ENCODE measurements around the gene COL28A1.

COL28A1 gene

DNA sequence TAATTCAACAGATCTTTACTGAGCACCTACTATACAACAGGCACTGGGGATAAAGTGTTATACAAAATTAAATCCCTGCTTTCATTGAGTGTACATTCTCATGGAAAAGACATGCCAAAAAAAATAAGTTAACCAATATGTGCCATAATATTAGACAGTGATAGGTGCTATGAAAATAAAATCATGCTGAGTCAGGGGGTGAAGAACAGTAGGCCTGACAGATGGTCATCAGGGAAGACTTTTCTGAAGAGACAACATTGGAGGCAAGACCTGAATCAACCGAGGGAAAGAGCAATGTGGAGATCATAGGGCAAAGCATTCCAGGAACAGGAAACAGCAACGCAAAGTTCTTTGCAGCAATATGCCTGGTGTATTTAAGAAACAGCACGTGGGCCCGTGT lies 217.8 kb downstream of the COL28A1 start:
- DNase-seq (no peak), ATAC-seq (ENCODE audit: insufficient read depth, low read depth) (no peak)
- no peaks in the 10 kb centered on the region for H4K20me1 ChIP-seq (ENCODE audit: insufficient read depth, low read length)
- no peak overlapping the region for H3K9ac ChIP-seq (ENCODE audit: low read depth, low read length)
- no peak overlapping the region for H3K27ac ChIP-seq (ENCODE audit: low read length)
- H3K4me3 ChIP-seq (ENCODE audit: low read depth in 1 of 2, low read length in 2 of 2), result no peak overlapping the region
- no peaks in the 10 kb centered on the region for H3K79me2 ChIP-seq (ENCODE audit: insufficient read depth, low read length)
- no peaks in the 10 kb centered on the region for H3K4me1 ChIP-seq (ENCODE audit: insufficient read depth, low read length)
- no peaks in the 10 kb centered on the region for H3K9me3 ChIP-seq (ENCODE audit: insufficient read depth, low read length, severe bottlenecking)
- no peaks in the 10 kb centered on the region for H3K36me3 ChIP-seq (ENCODE audit: insufficient read depth, low read length)
- TF ChIP-seq EZH2 (IDR thresholded peaks at IDR 0.05; ENCODE audit: borderline replicate concordance, low read depth, low read length, severe bottlenecking), result no peak
- TF ChIP-seq, protein P1, sequence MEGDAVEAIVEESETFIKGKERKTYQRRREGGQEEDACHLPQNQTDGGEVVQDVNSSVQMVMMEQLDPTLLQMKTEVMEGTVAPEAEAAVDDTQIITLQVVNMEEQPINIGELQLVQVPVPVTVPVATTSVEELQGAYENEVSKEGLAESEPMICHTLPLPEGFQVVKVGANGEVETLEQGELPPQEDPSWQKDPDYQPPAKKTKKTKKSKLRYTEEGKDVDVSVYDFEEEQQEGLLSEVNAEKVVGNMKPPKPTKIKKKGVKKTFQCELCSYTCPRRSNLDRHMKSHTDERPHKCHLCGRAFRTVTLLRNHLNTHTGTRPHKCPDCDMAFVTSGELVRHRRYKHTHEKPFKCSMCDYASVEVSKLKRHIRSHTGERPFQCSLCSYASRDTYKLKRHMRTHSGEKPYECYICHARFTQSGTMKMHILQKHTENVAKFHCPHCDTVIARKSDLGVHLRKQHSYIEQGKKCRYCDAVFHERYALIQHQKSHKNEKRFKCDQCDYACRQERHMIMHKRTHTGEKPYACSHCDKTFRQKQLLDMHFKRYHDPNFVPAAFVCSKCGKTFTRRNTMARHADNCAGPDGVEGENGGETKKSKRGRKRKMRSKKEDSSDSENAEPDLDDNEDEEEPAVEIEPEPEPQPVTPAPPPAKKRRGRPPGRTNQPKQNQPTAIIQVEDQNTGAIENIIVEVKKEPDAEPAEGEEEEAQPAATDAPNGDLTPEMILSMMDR (IDR thresholded peaks at IDR 0.05; ENCODE audit: borderline replicate concordance, extremely low read depth, low read length, poor library complexity, severe bottlenecking), result no peak
- H2AFZ ChIP-seq (ENCODE audit: low read depth, low read length), result no peak overlapping the region
- H3K27me3 ChIP-seq (ENCODE audit: insufficient read depth, low read length, poor library complexity), result peaks cover 8% of the 10 kb centered on the region
- no peak overlapping the region for H3K4me2 ChIP-seq (ENCODE audit: insufficient read depth, low read length)

DNA sequence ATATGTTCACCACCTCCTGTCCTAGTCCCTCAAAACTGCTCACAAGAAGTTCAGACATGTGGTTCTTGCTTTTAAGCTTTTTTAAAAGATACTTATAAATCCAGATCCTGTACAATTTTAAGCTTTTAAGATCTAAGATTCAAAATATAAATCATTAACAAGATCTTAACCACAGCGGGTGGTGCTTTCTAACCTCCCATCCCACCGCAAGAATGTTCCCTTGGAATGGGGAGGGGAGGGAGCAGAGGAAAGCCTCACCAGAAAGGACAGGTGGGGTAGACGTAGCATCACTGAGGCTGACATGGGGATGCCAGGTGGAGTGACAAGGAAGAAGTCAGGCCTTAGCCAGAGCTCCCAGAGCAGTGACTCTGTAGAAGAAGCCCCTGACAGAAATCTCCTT lies 219.8 kb downstream of the COL28A1 start:
- H3K36me3 ChIP-seq (ENCODE audit: insufficient read depth, low read length), result no peaks in the 10 kb centered on the region
- no peak overlapping the region for H2AFZ ChIP-seq (ENCODE audit: low read depth, low read length)
- H3K9ac ChIP-seq (ENCODE audit: low read depth, low read length), result no peak overlapping the region
- H3K27me3 ChIP-seq (ENCODE audit: insufficient read depth, low read length, poor library complexity), result peaks cover 12% of the 10 kb centered on the region
- H3K27ac ChIP-seq (ENCODE audit: low read length), result no peak overlapping the region
- no peak for TF ChIP-seq EZH2 (IDR thresholded peaks at IDR 0.05; ENCODE audit: borderline replicate concordance, low read depth, low read length, severe bottlenecking)
- TF ChIP-seq, protein P1 (IDR thresholded peaks at IDR 0.05; ENCODE audit: borderline replicate concordance, extremely low read depth, low read length, poor library complexity, severe bottlenecking), result no peak
- no peaks in the 10 kb centered on the region for H4K20me1 ChIP-seq (ENCODE audit: insufficient read depth, low read length)
- H3K4me2 ChIP-seq (ENCODE audit: insufficient read depth, low read length), result no peak overlapping the region
- H3K4me1 ChIP-seq (ENCODE audit: insufficient read depth, low read length), result no peaks in the 10 kb centered on the region
- ATAC-seq (ENCODE audit: insufficient read depth, low read depth) (no peak), DNase-seq (no peak)
- no peaks in the 10 kb centered on the region for H3K9me3 ChIP-seq (ENCODE audit: insufficient read depth, low read length, severe bottlenecking)
- no peak overlapping the region for H3K4me3 ChIP-seq (ENCODE audit: low read depth in 1 of 2, low read length in 2 of 2)
- no peaks in the 10 kb centered on the region for H3K79me2 ChIP-seq (ENCODE audit: insufficient read depth, low read length)

DNA sequence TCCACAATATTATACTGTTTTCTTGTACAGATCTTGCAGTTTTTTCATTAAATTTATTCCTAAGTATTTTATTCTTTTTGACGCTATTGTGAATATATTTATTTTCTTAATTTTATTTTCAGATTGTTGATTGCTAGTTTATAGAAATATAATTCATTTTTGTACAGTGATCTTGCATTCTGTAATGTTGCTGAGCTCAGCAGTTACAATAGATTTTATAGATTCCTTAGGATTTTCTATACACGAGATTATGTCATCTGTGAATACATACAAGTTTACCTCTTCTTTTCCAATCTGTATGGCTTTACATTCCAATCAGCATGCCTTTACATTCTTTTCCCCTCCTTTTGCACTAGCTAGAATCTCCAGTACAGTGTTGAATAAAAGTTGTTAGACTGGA lies 223.3 kb downstream of the COL28A1 start:
- H3K9me3 ChIP-seq (ENCODE audit: insufficient read depth, low read length, severe bottlenecking), result no peaks in the 10 kb centered on the region
- H2AFZ ChIP-seq (ENCODE audit: low read depth, low read length), result no peak overlapping the region
- DNase-seq (no peak), ATAC-seq (ENCODE audit: insufficient read depth, low read depth) (no peak)
- H3K4me2 ChIP-seq (ENCODE audit: insufficient read depth, low read length), result no peak overlapping the region
- H3K4me1 ChIP-seq (ENCODE audit: insufficient read depth, low read length), result no peaks in the 10 kb centered on the region
- H3K36me3 ChIP-seq (ENCODE audit: insufficient read depth, low read length), result no peaks in the 10 kb centered on the region
- H3K9ac ChIP-seq (ENCODE audit: low read depth, low read length), result no peak overlapping the region
- no peaks in the 10 kb centered on the region for H4K20me1 ChIP-seq (ENCODE audit: insufficient read depth, low read length)
- H3K4me3 ChIP-seq (ENCODE audit: low read depth in 1 of 2, low read length in 2 of 2), result no peak overlapping the region
- peaks cover 15% of the 10 kb centered on the region for H3K27me3 ChIP-seq (ENCODE audit: insufficient read depth, low read length, poor library complexity)
- H3K79me2 ChIP-seq (ENCODE audit: insufficient read depth, low read length), result no peaks in the 10 kb centered on the region
- no peak overlapping the region for H3K27ac ChIP-seq (ENCODE audit: low read length)
- TF ChIP-seq, protein P1 (IDR thresholded peaks at IDR 0.05; ENCODE audit: borderline replicate concordance, extremely low read depth, low read length, poor library complexity, severe bottlenecking), result no peak
- no peak for TF ChIP-seq EZH2 (IDR thresholded peaks at IDR 0.05; ENCODE audit: borderline replicate concordance, low read depth, low read length, severe bottlenecking)

DNA sequence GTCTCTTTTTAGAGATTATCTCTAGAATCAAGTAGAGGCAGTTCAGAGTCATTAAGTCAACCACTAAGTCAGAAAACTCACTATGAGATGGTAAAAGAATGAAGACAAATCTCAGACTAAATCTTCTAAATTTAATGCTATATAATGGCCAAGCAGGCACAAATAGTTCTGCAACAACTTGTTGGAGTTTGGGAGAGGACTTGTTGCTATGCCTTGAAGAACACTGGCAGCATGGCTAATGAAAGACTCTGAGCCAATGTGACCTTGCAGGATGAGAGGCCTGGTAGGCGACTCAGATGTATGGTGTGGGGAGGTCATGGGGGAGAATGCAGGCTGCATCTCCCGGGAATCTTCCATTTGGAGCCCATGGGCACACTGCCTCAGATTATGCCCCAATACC lies 224.7 kb downstream of the COL28A1 start:
- Histone ChIP-seq H3K9me3 (ENCODE audit: insufficient read depth, low read length, severe bottlenecking) (no peaks in the 10 kb centered on the region), H3K36me3 (ENCODE audit: insufficient read depth, low read length) (no peaks in the 10 kb centered on the region), H3K27ac (ENCODE audit: low read length) (no peak overlapping the region), H3K4me1 (ENCODE audit: insufficient read depth, low read length) (no peaks in the 10 kb centered on the region), H3K9ac (ENCODE audit: low read depth, low read length) (no peak overlapping the region), H2AFZ (ENCODE audit: low read depth, low read length) (no peak overlapping the region), H3K27me3 (ENCODE audit: insufficient read depth, low read length, poor library complexity) (peaks cover 6% of the 10 kb centered on the region), H4K20me1 (ENCODE audit: insufficient read depth, low read length) (no peaks in the 10 kb centered on the region), H3K79me2 (ENCODE audit: insufficient read depth, low read length) (no peaks in the 10 kb centered on the region), H3K4me2 (ENCODE audit: insufficient read depth, low read length) (no peak overlapping the region), H3K4me3 (ENCODE audit: low read depth in 1 of 2, low read length in 2 of 2) (no peak overlapping the region)
- DNase-seq (no peak), ATAC-seq (ENCODE audit: insufficient read depth, low read depth) (no peak)
- TF ChIP-seq, protein P1 (IDR thresholded peaks at IDR 0.05; ENCODE audit: borderline replicate concordance, extremely low read depth, low read length, poor library complexity, severe bottlenecking), result no peak
